Head of caudate nucleus (tissue), 42 donors: ENCODE measurements around the gene MLC1.

Experiments used
- DNase-seq, 42 donors: peaks; one replicate each; pipeline versions ENCODE4 v3.0.0 to v3.0.0-alpha.2; 2020 to 2021; ENCODE audit warnings: mixed read lengths in 7 of 42
- intact Hi-C: fragments of 100-400 bp; cut with DNase I; formaldehyde crosslinking; loops from one replicate; pipeline ENCODE4 v1.15.0; 2022

Gene MLC1

DNA sequence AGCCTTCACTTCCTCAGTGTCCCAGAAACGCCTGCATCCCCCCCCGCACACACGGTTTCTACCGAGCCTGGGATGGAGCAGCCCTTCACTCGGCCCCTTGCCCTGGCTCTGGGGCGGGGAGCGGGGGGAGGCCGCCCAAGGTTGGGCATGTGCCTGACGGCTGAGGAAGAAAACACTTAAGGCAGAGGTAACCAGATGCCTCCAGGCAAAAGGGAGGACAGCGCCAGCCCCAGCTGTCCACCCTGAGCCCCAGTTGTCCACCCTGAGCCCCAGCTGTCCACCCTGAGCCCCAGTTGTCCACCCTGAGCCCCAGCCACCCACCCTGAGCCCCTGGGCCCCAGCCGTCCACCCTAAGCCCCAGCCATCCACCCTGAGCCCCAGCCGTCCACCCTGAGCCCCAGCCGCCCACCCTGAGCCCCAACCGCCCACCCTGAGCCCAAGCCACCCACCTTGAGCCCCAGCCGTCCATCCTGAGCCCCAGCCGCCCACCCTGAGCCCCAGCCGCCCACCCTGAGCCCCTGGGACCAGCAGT is 23.3 kb downstream of the MLC1 start:
- DNase-seq = no peak
- intact Hi-C loops = no loop called here

DNA sequence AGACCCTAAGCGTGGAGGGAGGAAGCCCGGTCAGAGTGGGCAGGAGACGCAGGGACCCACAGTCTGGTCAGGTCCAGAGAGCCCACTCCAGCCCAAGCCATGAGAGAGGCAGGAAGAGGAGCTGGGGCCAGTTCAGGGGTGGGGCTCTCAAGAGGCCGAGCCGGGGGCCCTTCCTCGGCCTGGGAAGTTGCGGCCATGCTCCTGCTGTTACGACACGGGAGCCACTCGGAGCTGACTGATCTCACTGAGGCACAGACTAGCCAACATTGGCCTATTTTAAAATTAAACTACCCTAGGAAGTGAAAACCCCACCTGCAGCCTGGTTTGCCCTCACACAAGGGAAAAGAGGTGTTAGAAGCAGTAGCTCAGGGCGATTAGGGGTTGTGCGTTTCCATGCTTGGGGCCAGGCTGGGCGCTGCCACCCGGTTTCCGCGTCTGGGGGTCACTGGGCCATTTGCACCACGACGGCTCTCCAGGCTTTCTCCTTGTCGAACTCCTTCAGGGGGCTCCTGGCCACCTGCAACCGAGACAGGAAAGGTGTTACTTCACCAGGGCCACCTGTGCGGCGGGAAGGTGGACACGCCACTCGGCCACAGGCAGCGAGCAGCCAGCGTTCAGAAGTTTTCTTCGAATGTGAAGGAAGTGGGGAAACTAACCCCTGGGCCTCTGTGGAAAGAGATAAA is 23.9 kb downstream of the MLC1 start:
- intact Hi-C loops = no loop called here
- DNase-seq = no peak

GRCh38 chr22:50060441-50061140 is 24.6 kb downstream of the MLC1 start:
- intact Hi-C loops = no loop called here
- no peak for DNase-seq

GRCh38 chr22:50059881-50060262 is 25.4 kb downstream of the MLC1 start:
- no peak for DNase-seq
- intact Hi-C loops = no loop called here

- DNase-seq = peak in 2 of 42 donors; percentile 8 to 10
- intact Hi-C loops = no loop called here
These were observed 26.0 kb downstream of the MLC1 start for GRCh38 chr22:50058906-50059880.

GRCh38 chr22:50058061-50058905 is 26.9 kb downstream of the MLC1 start, which contains the start of gene TTLL8:
Gene TTLL8, minus strand, starts transcription at chr22:50058298.
- intact Hi-C loops = no loop called here
- DNase-seq = no peak

DNA sequence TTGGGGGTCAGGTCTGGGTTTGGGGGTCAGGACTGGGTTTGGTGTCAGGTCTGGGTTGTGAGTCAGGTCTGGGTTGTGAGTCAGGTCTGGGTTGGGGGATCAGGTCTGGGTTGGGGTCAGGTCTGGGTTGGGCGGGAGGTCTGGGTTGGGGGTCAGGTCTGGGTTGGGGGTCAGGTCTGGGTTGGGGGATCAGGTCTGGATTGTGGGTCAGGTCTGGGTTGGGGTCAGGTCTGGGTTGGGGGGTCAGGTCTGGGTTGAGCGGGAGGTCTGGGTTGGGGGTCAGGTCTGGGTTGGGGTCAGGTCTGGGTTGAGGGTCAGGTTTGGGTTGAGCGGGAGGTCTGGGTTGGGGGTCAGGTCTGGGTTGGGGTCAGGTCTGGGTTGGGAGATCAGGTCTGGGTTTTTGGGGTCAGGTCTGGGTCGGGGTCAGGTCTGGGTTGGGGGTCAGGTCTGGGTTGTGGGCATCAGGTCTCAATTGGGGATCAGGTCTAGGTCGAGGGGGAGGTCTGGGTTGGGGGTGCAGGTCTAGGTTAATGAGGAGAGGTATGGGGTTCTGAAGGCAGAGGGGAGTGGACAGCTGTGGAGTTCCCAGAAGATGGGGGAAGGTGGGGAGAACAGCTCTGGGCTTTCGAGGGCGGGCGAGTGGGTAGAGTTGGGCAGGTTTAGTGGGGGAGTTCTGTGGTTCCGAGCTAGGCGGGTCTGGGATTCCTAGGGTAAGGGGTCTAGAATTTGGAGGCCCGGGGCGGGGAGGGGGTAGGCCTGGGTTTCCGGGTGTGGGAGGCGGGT is 27.8 kb downstream of the MLC1 start:
- no peak for DNase-seq
- intact Hi-C loops = no loop called here

GRCh38 chr22:50056214-50056972 is 28.8 kb downstream of the MLC1 start:
- DNase-seq = no peak
- intact Hi-C loops = no loop called here

DNA sequence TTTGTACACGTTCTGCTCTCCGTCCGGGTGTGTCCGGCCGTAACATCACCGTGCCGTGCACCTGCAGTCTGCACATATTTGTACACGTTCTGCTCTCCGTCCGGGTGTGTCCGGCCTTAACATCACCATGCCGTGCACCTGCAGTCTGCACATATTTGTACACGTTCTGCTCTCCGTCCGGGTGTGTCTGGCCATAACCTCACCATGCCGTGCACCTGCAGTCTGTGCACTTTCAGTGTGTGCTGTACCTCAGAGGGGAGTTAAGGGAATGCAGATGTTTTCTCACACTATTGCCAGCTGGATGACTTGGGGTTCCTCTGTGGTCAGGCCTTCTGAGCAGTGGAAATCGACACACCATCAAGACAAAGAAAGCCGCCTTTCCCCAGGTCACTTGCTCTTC is 31.4 kb downstream of the MLC1 start:
- no peak for DNase-seq
- intact Hi-C loops = no loop called here

DNA sequence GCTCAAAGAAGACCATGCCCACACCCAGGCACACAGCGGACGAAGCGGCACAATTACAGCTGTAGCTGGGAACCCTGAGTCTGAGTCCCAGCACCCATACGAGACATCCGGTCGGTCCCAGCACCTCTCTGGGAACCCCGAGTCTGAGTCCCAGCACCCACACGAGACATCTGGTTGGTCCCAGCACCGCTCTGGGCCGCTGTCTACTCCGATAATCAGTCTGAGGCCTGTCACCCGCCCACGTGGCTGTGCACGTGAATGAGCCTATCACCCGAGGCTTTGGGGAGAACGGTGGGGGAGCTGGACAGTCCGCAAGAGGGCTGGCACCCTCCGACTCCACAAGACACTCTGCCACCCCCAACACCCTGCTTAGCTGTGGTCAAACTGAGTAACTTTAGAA is 33.3 kb downstream of the MLC1 start:
- DNase-seq = no peak
- intact Hi-C loops = no loop called here

DNA sequence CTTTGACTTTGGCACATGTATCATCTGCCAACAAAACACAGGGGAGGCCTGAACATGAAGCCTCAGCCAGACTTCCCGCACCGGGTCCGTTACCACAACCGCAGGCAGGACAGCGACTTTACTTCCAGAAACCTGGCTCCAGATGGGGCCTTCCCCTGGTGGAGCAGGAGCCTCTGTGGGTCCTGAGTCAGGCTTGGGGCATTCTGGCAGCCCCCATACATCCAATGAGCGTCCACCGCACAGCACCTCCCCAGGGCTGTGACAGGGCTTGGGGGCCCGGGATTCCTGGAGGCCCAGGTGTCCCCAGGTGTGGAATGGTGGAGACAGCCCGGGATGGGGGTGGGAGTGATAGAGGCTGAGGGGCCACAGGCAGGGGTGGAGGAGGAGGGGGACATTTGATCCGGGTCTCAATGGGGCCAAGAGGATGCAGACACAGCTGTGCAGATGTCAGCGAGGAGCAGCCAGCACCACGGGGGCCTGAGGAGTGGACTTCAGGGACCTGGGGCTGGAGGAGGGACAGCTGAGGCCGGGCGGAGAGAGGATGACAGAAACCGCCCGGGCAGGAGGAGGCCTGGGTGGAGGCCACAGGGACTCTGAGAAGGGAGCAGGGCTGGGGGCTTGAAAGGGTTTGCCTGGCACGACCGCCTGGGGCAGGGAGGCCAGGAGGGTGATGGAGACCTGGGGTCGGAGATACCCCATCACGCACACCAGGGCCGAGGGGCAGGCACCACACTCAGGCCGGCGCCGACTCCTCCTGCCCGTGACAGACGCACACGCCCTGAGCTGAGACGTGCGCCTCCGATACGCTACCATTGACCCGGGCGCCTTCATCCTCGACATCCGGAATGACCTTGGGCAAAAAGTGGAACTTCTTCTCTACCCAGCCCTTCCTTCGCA is 35.7 kb downstream of the MLC1 start:
- no peak for DNase-seq
- intact Hi-C loops = no loop called here

DNA sequence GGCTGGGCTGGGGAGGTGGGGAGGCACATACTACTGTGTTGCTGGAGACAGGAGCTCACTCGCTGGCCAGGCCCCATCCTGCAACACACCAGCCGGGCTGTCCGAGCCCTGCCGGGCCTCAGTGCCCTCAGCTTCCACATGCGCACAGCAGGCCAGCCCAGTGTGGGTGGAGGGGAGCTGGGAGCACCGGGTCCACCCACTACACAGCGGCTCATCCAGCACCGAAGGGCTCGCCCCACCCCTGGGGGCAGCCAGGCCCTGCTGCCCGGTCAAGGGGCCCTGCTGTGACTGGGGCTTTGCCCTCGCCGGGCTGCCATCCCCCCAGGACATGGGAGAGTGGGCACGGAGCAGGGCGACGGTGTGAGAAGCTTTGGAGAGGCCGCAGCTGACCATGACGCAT is 36.4 kb downstream of the MLC1 start:
- intact Hi-C loops = no loop called here
- no peak for DNase-seq

- DNase-seq = no peak
- intact Hi-C loops = no loop called here
These were observed 37.0 kb downstream of the MLC1 start for GRCh38 chr22:50048061-50048765.

DNA sequence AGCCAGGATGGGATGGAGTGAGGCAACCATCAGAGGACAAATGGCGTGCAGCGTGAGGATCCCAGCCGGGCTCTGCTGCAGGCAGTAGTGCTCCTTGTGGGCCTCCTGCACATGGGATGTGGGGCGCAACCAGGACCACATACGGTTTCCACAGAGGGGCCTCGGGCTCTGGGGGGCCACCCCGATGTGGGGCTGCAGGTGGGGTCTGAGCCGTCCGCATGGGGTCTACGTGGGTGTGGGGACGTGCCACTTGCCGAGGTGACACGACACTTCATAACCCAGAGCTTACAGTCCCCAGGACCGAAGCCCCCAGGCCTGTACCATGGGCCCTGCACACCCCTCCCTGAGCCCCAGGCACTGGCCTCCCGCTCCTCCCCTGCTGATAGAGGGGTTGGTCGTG is 37.9 kb downstream of the MLC1 start:
- intact Hi-C loops = no loop called here
- no peak for DNase-seq

- intact Hi-C loops = no loop called here
- DNase-seq = no peak
These were observed 38.6 kb downstream of the MLC1 start for GRCh38 chr22:50046481-50047245.
